Measurements from ENCODE around the gene RBMS3.
"Not testable (repeated sequence)": the region's sequence is repeated elsewhere in the genome, so short reads cannot be mapped to it uniquely, and the experiment has no call there.

The RBMS3 gene

GRCh38 chr3:29488922-29489321, 208.1 kb downstream of the RBMS3 start:
- DNase-seq, result no peak
- in situ Hi-C loops (cut with HindIII; ENCODE audit: low pct_ligation_motif_present, low pct_unique_long_range_greater_than_20kb, low sequenced_read_pairs), result no loop called here

GRCh38 chr3:29493109-29493508, 212.2 kb downstream of the RBMS3 start:
- DNase-seq, result no peak
- in situ Hi-C loops (cut with HindIII; ENCODE audit: low pct_ligation_motif_present, low pct_unique_long_range_greater_than_20kb, low sequenced_read_pairs), result no loop called here

- no peak for DNase-seq
- in situ Hi-C loops (cut with HindIII; ENCODE audit: low pct_ligation_motif_present, low pct_unique_long_range_greater_than_20kb, low sequenced_read_pairs), result no loop called here
Observed at GRCh38 chr3:29494305-29495036, 213.6 kb downstream of the RBMS3 start.

- no peak for DNase-seq
- in situ Hi-C loops (cut with HindIII; ENCODE audit: low pct_ligation_motif_present, low pct_unique_long_range_greater_than_20kb, low sequenced_read_pairs), result no loop called here
Observed at GRCh38 chr3:29497282-29497681, 216.4 kb downstream of the RBMS3 start.

- in situ Hi-C loops (cut with HindIII; ENCODE audit: low pct_ligation_motif_present, low pct_unique_long_range_greater_than_20kb, low sequenced_read_pairs), result no loop called here
- DNase-seq, result no peak
Observed at GRCh38 chr3:29502771-29503170, 221.9 kb downstream of the RBMS3 start.

- in situ Hi-C loops (cut with HindIII; ENCODE audit: low pct_ligation_motif_present, low pct_unique_long_range_greater_than_20kb, low sequenced_read_pairs), result no loop called here
- DNase-seq, result no peak
Observed at GRCh38 chr3:29503314-29503713, 222.4 kb downstream of the RBMS3 start.

GRCh38 chr3:29503958-29504357, 223.1 kb downstream of the RBMS3 start:
- in situ Hi-C loops (cut with HindIII; ENCODE audit: low pct_ligation_motif_present, low pct_unique_long_range_greater_than_20kb, low sequenced_read_pairs), result no loop called here
- DNase-seq, result no peak

- in situ Hi-C loops (cut with HindIII; ENCODE audit: low pct_ligation_motif_present, low pct_unique_long_range_greater_than_20kb, low sequenced_read_pairs), result no loop called here
- DNase-seq, result no peak
Observed at GRCh38 chr3:29506502-29506901, 225.6 kb downstream of the RBMS3 start.

- no peak for DNase-seq
- in situ Hi-C loops (cut with HindIII; ENCODE audit: low pct_ligation_motif_present, low pct_unique_long_range_greater_than_20kb, low sequenced_read_pairs), result no loop called here
Observed at GRCh38 chr3:29511701-29512100, 230.8 kb downstream of the RBMS3 start.

- in situ Hi-C loops (cut with HindIII; ENCODE audit: low pct_ligation_motif_present, low pct_unique_long_range_greater_than_20kb, low sequenced_read_pairs), result no loop called here
- DNase-seq, result no peak
Observed at GRCh38 chr3:29512641-29513040, 231.8 kb downstream of the RBMS3 start.

GRCh38 chr3:29513236-29513635, 232.4 kb downstream of the RBMS3 start:
- no peak for DNase-seq
- in situ Hi-C loops (cut with HindIII; ENCODE audit: low pct_ligation_motif_present, low pct_unique_long_range_greater_than_20kb, low sequenced_read_pairs), result no loop called here

GRCh38 chr3:29514170-29514569, 233.3 kb downstream of the RBMS3 start:
- in situ Hi-C loops (cut with HindIII; ENCODE audit: low pct_ligation_motif_present, low pct_unique_long_range_greater_than_20kb, low sequenced_read_pairs), result no loop called here

GRCh38 chr3:29514912-29515311, 234.0 kb downstream of the RBMS3 start:
- DNase-seq, result no peak
- in situ Hi-C loops (cut with HindIII; ENCODE audit: low pct_ligation_motif_present, low pct_unique_long_range_greater_than_20kb, low sequenced_read_pairs), result no loop called here

More at GRCh38 chr3:29514170-29514569, 233.3 kb downstream of the RBMS3 start:
- DNase-seq, result no peak

- DNase-seq, result no peak
- in situ Hi-C loops (cut with HindIII; ENCODE audit: low pct_ligation_motif_present, low pct_unique_long_range_greater_than_20kb, low sequenced_read_pairs), result no loop called here
Observed at GRCh38 chr3:29515451-29515850, 234.6 kb downstream of the RBMS3 start.

- in situ Hi-C loops (cut with HindIII; ENCODE audit: low pct_ligation_motif_present, low pct_unique_long_range_greater_than_20kb, low sequenced_read_pairs), result no loop called here
- DNase-seq, result no peak
Observed at GRCh38 chr3:29516164-29516563, 235.3 kb downstream of the RBMS3 start.

GRCh38 chr3:29520764-29521163, 239.9 kb downstream of the RBMS3 start:
- no peak for DNase-seq
- in situ Hi-C loops (cut with HindIII; ENCODE audit: low pct_ligation_motif_present, low pct_unique_long_range_greater_than_20kb, low sequenced_read_pairs), result no loop called here

GRCh38 chr3:29521293-29521692, 240.4 kb downstream of the RBMS3 start:
- DNase-seq, result no peak
- in situ Hi-C loops (cut with HindIII; ENCODE audit: low pct_ligation_motif_present, low pct_unique_long_range_greater_than_20kb, low sequenced_read_pairs), result no loop called here

GRCh38 chr3:29521751-29522150, 240.9 kb downstream of the RBMS3 start:
- no peak for DNase-seq
- in situ Hi-C loops (cut with HindIII; ENCODE audit: low pct_ligation_motif_present, low pct_unique_long_range_greater_than_20kb, low sequenced_read_pairs), result no loop called here

- DNase-seq; in situ Hi-C loops (cut with HindIII; ENCODE audit: low pct_ligation_motif_present, low pct_unique_long_range_greater_than_20kb, low sequenced_read_pairs): not testable (repeated sequence)
Observed at GRCh38 chr3:29524433-29524832, 243.6 kb downstream of the RBMS3 start.

- DNase-seq, result no peak
- in situ Hi-C loops (cut with HindIII; ENCODE audit: low pct_ligation_motif_present, low pct_unique_long_range_greater_than_20kb, low sequenced_read_pairs), result no loop called here
Observed at GRCh38 chr3:29525254-29525881, 244.5 kb downstream of the RBMS3 start.
